Vagina (tissue), 2 donors: Measurements from ENCODE around the gene NUP85.

Source experiments
- POLR2A ChIP-seq, 2 donors: fragments of 450-650 bp; IDR thresholded peaks; one replicate each; pipeline ENCODE4 v1.6.1; 2017; ENCODE audit warnings: antibody characterized with exemption in 2 of 2, mild to moderate bottlenecking in 2 of 2, moderate library complexity in 2 of 2
- TF ChIP-seq, protein P1 (sequence below), 3 experiments: fragments of 450-650 bp in 2 of 3; fragments of 200-600 bp in 1 of 3; sonication (generic) in 1 of 3; IDR thresholded peaks; one replicate each; pipeline ENCODE4 v1.5.1; 2017 to 2019; ENCODE audit warnings: antibody characterized with exemption in 3 of 3, mild to moderate bottlenecking in 2 of 3, moderate library complexity in 2 of 3

DNA sequence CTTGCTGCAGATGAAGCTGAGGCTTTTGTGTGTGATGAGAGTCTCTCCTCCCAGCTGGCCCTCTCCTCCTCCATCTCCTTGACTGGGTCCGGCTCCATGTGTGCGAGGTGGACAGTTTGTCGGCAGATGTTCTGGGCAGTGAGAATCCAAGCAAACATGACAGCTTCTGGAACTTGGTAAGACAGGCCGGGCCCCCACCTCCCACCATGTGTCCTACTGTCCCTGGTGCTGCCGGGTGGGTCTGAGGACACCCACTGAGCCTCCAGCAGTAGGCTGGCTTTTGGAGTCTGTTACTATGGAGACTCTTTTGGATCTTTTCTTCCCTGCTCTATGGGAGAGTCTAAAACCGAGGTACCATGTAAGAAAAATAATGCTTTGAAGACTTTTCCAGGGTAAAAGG is 12.7 kb downstream of the NUP85 start:
- TF ChIP-seq, protein P1, sequence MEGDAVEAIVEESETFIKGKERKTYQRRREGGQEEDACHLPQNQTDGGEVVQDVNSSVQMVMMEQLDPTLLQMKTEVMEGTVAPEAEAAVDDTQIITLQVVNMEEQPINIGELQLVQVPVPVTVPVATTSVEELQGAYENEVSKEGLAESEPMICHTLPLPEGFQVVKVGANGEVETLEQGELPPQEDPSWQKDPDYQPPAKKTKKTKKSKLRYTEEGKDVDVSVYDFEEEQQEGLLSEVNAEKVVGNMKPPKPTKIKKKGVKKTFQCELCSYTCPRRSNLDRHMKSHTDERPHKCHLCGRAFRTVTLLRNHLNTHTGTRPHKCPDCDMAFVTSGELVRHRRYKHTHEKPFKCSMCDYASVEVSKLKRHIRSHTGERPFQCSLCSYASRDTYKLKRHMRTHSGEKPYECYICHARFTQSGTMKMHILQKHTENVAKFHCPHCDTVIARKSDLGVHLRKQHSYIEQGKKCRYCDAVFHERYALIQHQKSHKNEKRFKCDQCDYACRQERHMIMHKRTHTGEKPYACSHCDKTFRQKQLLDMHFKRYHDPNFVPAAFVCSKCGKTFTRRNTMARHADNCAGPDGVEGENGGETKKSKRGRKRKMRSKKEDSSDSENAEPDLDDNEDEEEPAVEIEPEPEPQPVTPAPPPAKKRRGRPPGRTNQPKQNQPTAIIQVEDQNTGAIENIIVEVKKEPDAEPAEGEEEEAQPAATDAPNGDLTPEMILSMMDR (IDR thresholded peaks at IDR 0.05): no peak
- TF ChIP-seq POLR2A (IDR thresholded peaks at IDR 0.05): no peak
